SK-N-SH treated with all-trans-retinoic acid at 6 μM for 48 hours (cell line): Measurements from ENCODE around the gene VILL.

Source experiments
- ATAC-seq: fragments of 200-7000 bp; cut with Tn5 transposase; 3 replicates; pipeline ENCODE4 v1.9.1; 2020; ENCODE audit warnings: mild to moderate bottlenecking, moderate library complexity
- ARNTL ChIP-seq: fragments of 450-650 bp; formaldehyde crosslinking; IDR thresholded peaks from 2 replicates; pipeline ENCODE4 v1.5.0; 2020; ENCODE audit warnings: low read depth, mild to moderate bottlenecking, moderate library complexity, borderline replicate concordance
- BACH2 ChIP-seq: fragments of 250-450 bp; sonication (Bioruptor Pico); IDR thresholded peaks from 2 replicates; pipeline ENCODE4 v1.9.0; 2021; ENCODE audit warnings: mild to moderate bottlenecking, borderline replicate concordance
- CREB5 ChIP-seq: fragments of 250-450 bp; sonication (Bioruptor Pico); IDR thresholded peaks from 2 replicates; pipeline ENCODE4 v1.5.1; 2020; ENCODE audit warnings: low read depth, mild to moderate bottlenecking, moderate library complexity
- CSDC2 ChIP-seq: fragments of 250-450 bp; sonication (Bioruptor Pico); IDR thresholded peaks from 2 replicates; pipeline ENCODE4 v1.5.0; 2020; ENCODE audit warnings: mild to moderate bottlenecking, moderate library complexity
- CSRNP3 ChIP-seq: fragments of 250-450 bp; sonication (Bioruptor Pico); IDR thresholded peaks from 2 replicates; pipeline ENCODE4 v1.5.1; 2021; ENCODE audit warnings: mild to moderate bottlenecking, moderate library complexity
- ESRRG ChIP-seq: fragments of 250-450 bp; sonication (Bioruptor Pico); IDR thresholded peaks from 2 replicates; pipeline ENCODE4 v1.6.1; 2021; ENCODE audit warnings: mild to moderate bottlenecking
- GLIS3 ChIP-seq: fragments of 250-450 bp; sonication (Bioruptor Pico); IDR thresholded peaks from 2 replicates; pipeline ENCODE4 v1.5.0; 2020; ENCODE audit warnings: mild to moderate bottlenecking, moderate library complexity
- ISL1 ChIP-seq: fragments of 250-450 bp; sonication (Bioruptor Pico); IDR thresholded peaks from 2 replicates; pipeline ENCODE4 v2.1.2; 2022; ENCODE audit warnings: mild to moderate bottlenecking, moderate library complexity
- OSR1 ChIP-seq: fragments of 250-450 bp; sonication (Bioruptor Pico); IDR thresholded peaks from 2 replicates; pipeline ENCODE4 v1.8.0; 2022; ENCODE audit warnings: moderate library complexity, mild to moderate bottlenecking, inconsistent platforms
- PATZ1 ChIP-seq: fragments of 250-450 bp; sonication (Bioruptor Pico); IDR thresholded peaks from 2 replicates; pipeline ENCODE4 v1.8.0; 2020; ENCODE audit warnings: mild to moderate bottlenecking, moderate library complexity, borderline replicate concordance
- POU6F1 ChIP-seq: fragments of 250-450 bp; sonication (Bioruptor Pico); IDR thresholded peaks from 2 replicates; pipeline ENCODE4 v1.8.0; 2021; ENCODE audit warnings: low read depth, mild to moderate bottlenecking, moderate library complexity, borderline replicate concordance
- PPARA ChIP-seq: fragments of 250-450 bp; sonication (Bioruptor Pico); IDR thresholded peaks from 2 replicates; pipeline ENCODE4 v1.5.0; 2020; ENCODE audit warnings: mild to moderate bottlenecking, borderline replicate concordance
- RARB ChIP-seq: fragments of 250-450 bp; sonication (Bioruptor Pico); IDR thresholded peaks from 2 replicates; pipeline ENCODE4 v1.8.0; 2021; ENCODE audit warnings: mild to moderate bottlenecking, moderate library complexity
- SNAI2 ChIP-seq: fragments of 250-450 bp; sonication (Bioruptor Pico); IDR thresholded peaks from 2 replicates; pipeline ENCODE4 v1.5.0; 2020; ENCODE audit warnings: mild to moderate bottlenecking, moderate library complexity
- TSHZ2 ChIP-seq: fragments of 250-450 bp; sonication (Bioruptor Pico); IDR thresholded peaks from 2 replicates; pipeline ENCODE4 v1.5.0; 2020; ENCODE audit warnings: mild to moderate bottlenecking, moderate library complexity
- ZC3H10 ChIP-seq: fragments of 250-450 bp; sonication (Bioruptor Pico); IDR thresholded peaks from 2 replicates; pipeline ENCODE4 v1.5.1; 2021; ENCODE audit warnings: mild to moderate bottlenecking, moderate library complexity
- ZFP3 ChIP-seq: fragments of 250-450 bp; sonication (Bioruptor Pico); IDR thresholded peaks from 2 replicates; pipeline ENCODE4 v1.5.0; 2020; ENCODE audit warnings: mild to moderate bottlenecking, moderate library complexity
- ZFP30 ChIP-seq: fragments of 450-650 bp; formaldehyde crosslinking; IDR thresholded peaks from 2 replicates; pipeline ENCODE4 v1.5.0; 2022; ENCODE audit warnings: mild to moderate bottlenecking, moderate library complexity
- ZNF565 ChIP-seq: fragments of 450-650 bp; formaldehyde crosslinking; conservative IDR thresholded peaks from 2 replicates; pipeline ENCODE4 v1.5.0; 2020; ENCODE audit warnings: low read depth, mild to moderate bottlenecking, moderate library complexity
- ZNF70 ChIP-seq: fragments of 450-650 bp; formaldehyde crosslinking; IDR thresholded peaks from 2 replicates; pipeline ENCODE4 v1.5.0; 2020; ENCODE audit warnings: mild to moderate bottlenecking, moderate library complexity
- ZNF8 ChIP-seq: fragments of 450-650 bp; formaldehyde crosslinking; IDR thresholded peaks from 2 replicates; pipeline ENCODE4 v1.5.0; 2020; ENCODE audit warnings: mild to moderate bottlenecking, moderate library complexity

Gene VILL

GRCh38 chr3:37949866-37950265, 40.7 kb upstream of the VILL start (continued):
- TF ChIP-seq ESRRG: no peak
- TF ChIP-seq CSRNP3 (CRISPR knock-in tag): no peak
- TF ChIP-seq ZFP3 (CRISPR knock-in tag): no peak
- TF ChIP-seq ZNF8 (CRISPR knock-in tag): no peak
- no peak for TF ChIP-seq GLIS3 (CRISPR knock-in tag)

GRCh38 chr3:37952564-37952963, 38.0 kb upstream of the VILL start:
- TF ChIP-seq PPARA (CRISPR knock-in tag): no peak
- no peak for TF ChIP-seq ISL1 (CRISPR knock-in tag)
- TF ChIP-seq SNAI2 (CRISPR knock-in tag): no peak
- TF ChIP-seq GLIS3 (CRISPR knock-in tag): no peak
- no peak for TF ChIP-seq CREB5 (CRISPR knock-in tag)
- TF ChIP-seq RARB: no peak
- no peak for TF ChIP-seq ESRRG
- no peak for TF ChIP-seq CSRNP3 (CRISPR knock-in tag)
- no peak for TF ChIP-seq PATZ1 (CRISPR knock-in tag)
- no peak for TF ChIP-seq ZNF70 (CRISPR knock-in tag)
- no peak for ATAC-seq

GRCh38 chr3:37953226-37953625, 37.4 kb upstream of the VILL start:
- ATAC-seq: no peak
- TF ChIP-seq BACH2 (CRISPR knock-in tag): no peak
- no peak for TF ChIP-seq POU6F1 (CRISPR knock-in tag)
- TF ChIP-seq ZFP3 (CRISPR knock-in tag): no peak
- no peak for TF ChIP-seq PATZ1 (CRISPR knock-in tag)
- TF ChIP-seq ZFP30 (CRISPR knock-in tag): no peak
- TF ChIP-seq CSRNP3 (CRISPR knock-in tag): no peak
- no peak for TF ChIP-seq OSR1 (CRISPR knock-in tag)
- TF ChIP-seq PPARA (CRISPR knock-in tag): no peak
- no peak for TF ChIP-seq CSDC2
- no peak for TF ChIP-seq ARNTL (CRISPR knock-in tag)
- TF ChIP-seq ESRRG: no peak
- no peak for TF ChIP-seq GLIS3 (CRISPR knock-in tag)
- TF ChIP-seq ZNF8 (CRISPR knock-in tag): no peak
- TF ChIP-seq CREB5 (CRISPR knock-in tag): no peak
- TF ChIP-seq ZNF565 (CRISPR knock-in tag): no peak
- no peak for TF ChIP-seq ZC3H10 (CRISPR knock-in tag)
- no peak for TF ChIP-seq TSHZ2 (CRISPR knock-in tag)
